Esophagus squamous epithelium (tissue), 5 donors: Measurements from ENCODE around the gene ADAMTS2. TPM values are rescaled to one million over a fixed set of nuclear protein-coding genes. Genes with fewer than 3 reads are reported as not detected.

Experiments used
- DNase-seq: peaks from one replicate; lab custom pipeline; 2025; lab: John Stamatoyannopoulos, UW
- H3K27ac ChIP-seq, 4 donors: fragments of 200-600 bp; sonication (generic); one replicate each; pipeline ENCODE4 v1.5.1; 2016 to 2019; ENCODE audit warnings: mild to moderate bottlenecking in 1 of 4
- H3K27me3 ChIP-seq, 4 donors: fragments of 200-600 bp; sonication (generic); 1 replicate in 3 of 4; 2 replicates in 1 of 4; pipeline versions ENCODE4 v1.5.1 to v1.6.0; 2017 to 2021; ENCODE audit warnings: antibody characterized with exemption in 1 of 4
- H3K36me3 ChIP-seq, 3 donors: fragments of 200-600 bp; sonication (generic); one replicate each; pipeline ENCODE4 v1.5.1; 2016 to 2019
- H3K4me1 ChIP-seq, 3 donors: fragments of 200-600 bp; sonication (generic); one replicate each; pipeline ENCODE4 v1.5.1; 2017 to 2019
- H3K4me3 ChIP-seq, 4 donors: fragments of 200-600 bp; sonication (generic); 1 replicate in 3 of 4; 2 replicates in 1 of 4; pipeline ENCODE4 v1.5.1; 2016 to 2019; ENCODE audit warnings: mild to moderate bottlenecking in 2 of 4, moderate library complexity in 1 of 4
- H3K9me3 ChIP-seq, 3 donors: fragments of 200-600 bp; sonication (generic); one replicate each; pipeline ENCODE4 v1.5.1; 2016 to 2019
- POLR2A ChIP-seq, 4 donors: fragments of 450-650 bp; IDR thresholded peaks; one replicate each; pipeline ENCODE4 v1.6.1; 2017; ENCODE audit warnings: antibody characterized with exemption in 4 of 4, mild to moderate bottlenecking in 4 of 4, moderate library complexity in 3 of 4
- WGBS, 2 donors: methylation state at CpG; one replicate each; pipeline ENCODE4 v1.1.5; 2018; 5-methylcytosine and 5-hydroxymethylcytosine counted together
- intact Hi-C: fragments of 100-400 bp; cut with DNase I; formaldehyde crosslinking; loops from one replicate; pipeline ENCODE4 v1.15.0; 2022
- total RNA-seq, 4 donors: library from RNA; depleted of rRNA; stranded (reverse); fragments of >200 nt; gene quantifications; one replicate each; pipeline ENCODE4 v1.1.0, GENCODE V29; 2016
- TF ChIP-seq, protein P1 (sequence below), 6 experiments: fragments of 450-650 bp in 4 of 6; fragments of 200-600 bp in 2 of 6; sonication (generic) in 2 of 6; IDR thresholded peaks; one replicate each; pipeline ENCODE4 v1.5.1; 2016 to 2019; ENCODE audit warnings: antibody characterized with exemption in 6 of 6, mild to moderate bottlenecking in 4 of 6, moderate library complexity in 4 of 6
- donor health status: DM: yes; HTN: yes; CAD: no.

Gene ADAMTS2
- total RNA-seq, 4 donors from 2014 or later = 1.3 to 10.3 (median 5.2) TPM

DNA sequence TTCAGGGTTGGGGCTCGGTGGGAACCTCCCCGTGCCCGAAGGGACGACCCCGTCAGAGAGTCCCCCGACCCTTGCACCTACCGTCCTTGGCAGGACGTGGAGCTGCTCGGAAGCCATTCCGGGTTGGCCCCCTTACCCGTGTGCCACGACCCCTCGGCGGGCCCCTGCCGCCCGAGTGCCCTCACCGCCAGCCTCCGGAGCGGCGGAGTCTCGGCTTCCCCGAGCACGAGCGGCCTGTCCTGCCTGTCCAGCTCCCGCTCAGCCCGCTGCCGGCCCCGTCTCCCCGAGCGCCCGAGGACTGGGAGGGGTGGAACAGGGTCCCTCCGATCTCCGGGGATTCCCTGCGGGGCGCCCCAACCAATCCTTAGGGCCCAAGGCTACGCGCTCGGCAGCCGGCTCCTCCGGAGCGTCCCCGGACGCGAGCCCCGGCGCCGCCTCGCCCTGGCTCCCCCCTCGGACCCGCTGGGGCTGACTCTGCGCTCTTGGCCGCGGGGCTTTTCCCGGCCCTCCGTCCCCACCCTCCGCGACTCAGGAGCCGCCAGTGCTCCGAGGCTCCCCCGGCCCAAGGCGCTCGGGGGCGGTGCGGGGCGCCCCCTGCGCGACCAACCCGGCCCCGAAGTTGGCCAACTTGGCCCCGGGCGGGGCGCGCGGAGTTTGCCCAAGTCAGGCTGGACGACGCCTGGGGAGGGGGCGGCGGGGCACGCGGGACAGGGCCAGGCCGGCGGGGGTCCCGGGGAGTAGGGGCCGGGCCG is 654 bp downstream of the ADAMTS2 start:
- Histone ChIP-seq H3K4me3 (peak overlapping the region; percentile 40 to 79 (median 56)), H3K9me3 (no peaks in the 10 kb centered on the region), H3K27me3 (peaks cover 0 to 72% (median 3%) of the 10 kb centered on the region in 4 donors), H3K27ac (peak overlapping the region; percentile 63 to 89 (median 76)), H3K36me3 (no peaks in the 10 kb centered on the region), H3K4me1 (peaks cover 20 to 37% (median 20%) of the 10 kb centered on the region in 3 donors)
- TF ChIP-seq, protein P1, sequence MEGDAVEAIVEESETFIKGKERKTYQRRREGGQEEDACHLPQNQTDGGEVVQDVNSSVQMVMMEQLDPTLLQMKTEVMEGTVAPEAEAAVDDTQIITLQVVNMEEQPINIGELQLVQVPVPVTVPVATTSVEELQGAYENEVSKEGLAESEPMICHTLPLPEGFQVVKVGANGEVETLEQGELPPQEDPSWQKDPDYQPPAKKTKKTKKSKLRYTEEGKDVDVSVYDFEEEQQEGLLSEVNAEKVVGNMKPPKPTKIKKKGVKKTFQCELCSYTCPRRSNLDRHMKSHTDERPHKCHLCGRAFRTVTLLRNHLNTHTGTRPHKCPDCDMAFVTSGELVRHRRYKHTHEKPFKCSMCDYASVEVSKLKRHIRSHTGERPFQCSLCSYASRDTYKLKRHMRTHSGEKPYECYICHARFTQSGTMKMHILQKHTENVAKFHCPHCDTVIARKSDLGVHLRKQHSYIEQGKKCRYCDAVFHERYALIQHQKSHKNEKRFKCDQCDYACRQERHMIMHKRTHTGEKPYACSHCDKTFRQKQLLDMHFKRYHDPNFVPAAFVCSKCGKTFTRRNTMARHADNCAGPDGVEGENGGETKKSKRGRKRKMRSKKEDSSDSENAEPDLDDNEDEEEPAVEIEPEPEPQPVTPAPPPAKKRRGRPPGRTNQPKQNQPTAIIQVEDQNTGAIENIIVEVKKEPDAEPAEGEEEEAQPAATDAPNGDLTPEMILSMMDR (IDR thresholded peaks at IDR 0.05) = no peak
- no peak for TF ChIP-seq POLR2A (IDR thresholded peaks at IDR 0.05)
- DNase-seq = no peak
- WGBS, 2 donors = 0% methylated on average over 1 of the region's 85 CpGs; no CpG with 5 or more reads in 1 of the 2 donors
- intact Hi-C loops = no loop called here

DNA sequence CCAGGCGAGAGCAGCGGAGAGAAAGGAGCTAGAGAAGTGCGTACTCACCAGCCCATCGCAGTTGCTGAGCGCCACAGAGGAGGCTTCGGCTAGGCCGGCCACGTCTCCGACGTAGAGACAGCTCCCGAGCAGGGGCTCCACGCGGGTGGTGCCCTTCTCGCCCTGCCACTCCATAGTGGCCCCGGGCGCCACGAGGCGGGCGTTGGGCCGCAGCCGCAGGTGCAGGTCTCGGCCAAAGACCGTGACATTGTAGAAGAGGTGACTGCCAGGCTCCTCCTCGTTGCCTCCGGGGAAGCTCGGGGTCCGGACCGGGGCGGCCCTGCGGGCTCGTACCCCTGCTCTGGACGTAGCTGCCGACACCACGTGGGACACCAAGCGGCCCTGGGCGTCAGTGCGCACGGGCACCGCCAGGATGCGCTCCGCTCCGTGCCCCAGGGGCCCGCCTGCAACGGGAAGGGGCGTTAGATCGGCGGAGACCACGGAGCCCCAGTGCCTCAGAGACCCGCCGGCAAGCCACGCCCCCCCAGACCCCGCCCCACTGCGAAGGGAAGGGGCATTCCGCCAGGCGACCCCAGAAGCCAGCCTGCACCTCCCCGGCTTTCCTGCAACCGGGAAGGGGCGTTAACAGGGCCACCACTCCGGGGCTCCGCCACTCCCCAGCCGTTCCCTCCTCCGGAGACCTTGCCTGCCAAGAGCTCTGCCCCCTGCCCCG is 1.4 kb downstream of the ADAMTS2 start:
- DNase-seq = no peak
- H3K4me1 ChIP-seq = peaks cover 20 to 37% (median 20%) of the 10 kb centered on the region in 3 donors
- peaks cover 0 to 72% (median 3%) of the 10 kb centered on the region in 4 donors for H3K27me3 ChIP-seq
- H3K4me3 ChIP-seq = peak overlapping the region; percentile 40 to 79 (median 56)
- intact Hi-C loops = no loop called here
- no peak for TF ChIP-seq POLR2A (IDR thresholded peaks at IDR 0.05)
- TF ChIP-seq, protein P1 (IDR thresholded peaks at IDR 0.05) = peak in 4 of 6 experiments; percentile 25 to 45 (median 37)
- H3K9me3 ChIP-seq = no peaks in the 10 kb centered on the region
- WGBS, 2 donors = 0 to 2% methylated on average over 6 to 12 of the region's 63 CpGs
- H3K27ac ChIP-seq = peak overlapping the region; percentile 63 to 89 (median 76)
- H3K36me3 ChIP-seq = no peaks in the 10 kb centered on the region

DNA sequence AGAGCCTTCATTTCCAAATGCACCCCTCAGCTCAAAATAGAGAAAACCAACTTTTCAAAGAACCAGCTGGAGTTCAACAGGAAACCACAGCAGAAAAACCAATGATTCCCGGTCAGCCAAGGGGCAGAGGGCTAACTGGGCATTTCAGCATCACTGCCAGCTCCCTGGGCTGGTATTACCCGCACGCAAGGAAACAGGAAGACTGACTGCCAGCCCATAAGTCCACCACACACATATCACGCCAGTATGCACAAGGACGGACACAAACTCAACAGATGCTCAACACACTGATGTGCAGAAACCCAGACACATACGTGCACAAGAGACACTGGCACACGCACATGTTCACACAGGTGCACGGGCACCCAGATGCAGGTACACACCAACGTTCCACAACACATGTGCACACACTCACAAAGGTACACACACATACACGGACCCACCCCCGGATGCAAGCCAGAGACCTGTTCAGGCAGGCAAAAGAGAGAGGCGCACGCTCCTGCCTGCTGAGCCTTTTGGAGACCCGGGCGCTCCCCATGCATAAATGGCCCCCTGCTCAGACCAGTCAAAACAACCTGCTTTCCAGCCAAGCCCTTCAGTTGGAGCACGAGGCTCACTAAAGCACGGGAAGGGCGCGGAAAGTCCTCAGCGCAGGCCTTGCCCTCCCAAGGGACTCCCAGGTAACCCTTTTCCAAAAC is 2.1 kb downstream of the ADAMTS2 start:
- no peak for DNase-seq
- no peaks in the 10 kb centered on the region for H3K9me3 ChIP-seq
- intact Hi-C loops = no loop called here
- H3K4me1 ChIP-seq = peaks cover 20 to 37% (median 20%) of the 10 kb centered on the region in 3 donors
- no peak for TF ChIP-seq POLR2A (IDR thresholded peaks at IDR 0.05)
- TF ChIP-seq, protein P1 (IDR thresholded peaks at IDR 0.05) = no peak
- WGBS, 2 donors = 41 to 80% methylated on average over 1 to 6 of the region's 20 CpGs
- H3K4me3 ChIP-seq = peak overlapping the region; percentile 40 to 79 (median 56)
- H3K36me3 ChIP-seq = no peaks in the 10 kb centered on the region
- peaks cover 0 to 70% (median 3%) of the 10 kb centered on the region in 4 donors for H3K27me3 ChIP-seq
- no peak overlapping the region for H3K27ac ChIP-seq

DNA sequence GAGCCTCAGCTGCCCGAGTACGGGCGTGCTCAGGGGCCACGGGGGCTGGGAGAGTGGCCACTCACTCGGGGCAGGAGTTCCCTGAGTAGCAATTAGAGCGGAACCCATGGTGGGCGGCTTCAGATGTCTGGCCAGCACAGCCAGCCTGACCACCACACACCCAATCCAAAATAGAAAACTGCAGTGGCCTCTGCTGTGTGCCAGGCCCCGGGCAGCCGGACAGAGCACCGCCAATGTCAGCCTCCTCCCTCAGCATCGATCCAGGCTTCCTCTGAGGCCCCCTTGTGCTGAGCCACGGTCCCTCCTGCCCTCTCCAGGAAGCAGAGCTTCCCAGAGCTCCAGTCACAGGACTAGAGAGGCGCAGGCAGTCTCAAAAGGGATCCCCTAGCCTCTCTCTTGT is 2.7 kb downstream of the ADAMTS2 start:
- Histone ChIP-seq H3K27me3 (peaks cover 0 to 64% (median 3%) of the 10 kb centered on the region in 4 donors), H3K4me3 (peak overlapping the region in 2 of 4 donors; percentile 34 to 64), H3K36me3 (no peaks in the 10 kb centered on the region), H3K9me3 (no peaks in the 10 kb centered on the region), H3K4me1 (peaks cover 20 to 37% (median 20%) of the 10 kb centered on the region in 3 donors), H3K27ac (no peak overlapping the region)
- TF ChIP-seq, protein P1 (IDR thresholded peaks at IDR 0.05) = peak in 1 of 6 experiments; percentile 7
- no peak for TF ChIP-seq POLR2A (IDR thresholded peaks at IDR 0.05)
- 65% methylated on average over 6 of the region's 13 CpGs; no CpG with 5 or more reads in 1 of the 2 donors for WGBS, 2 donors
- no peak for DNase-seq
- intact Hi-C loops = no loop called here
